DMS79 (cell line): Measurements from ENCODE around the gene DNA2.
"Not testable (repeated sequence)": the region's sequence is repeated elsewhere in the genome, so short reads cannot be mapped to it uniquely, and the experiment has no call there.

Source experiments
- DNase-seq: peaks from one replicate; lab custom pipeline; 2025; lab: John Stamatoyannopoulos, UW

DNA2 gene

GRCh38 chr10:68449698-68450097 is 22.1 kb downstream of the DNA2 start:
- DNase-seq: not testable (repeated sequence)

- no peak for DNase-seq
Measured at GRCh38 chr10:68446179-68446578, 25.6 kb downstream of the DNA2 start.

GRCh38 chr10:68442971-68443370 is 28.8 kb downstream of the DNA2 start:
- DNase-seq: no peak

GRCh38 chr10:68440898-68441297 is 30.9 kb downstream of the DNA2 start:
- DNase-seq: no peak

GRCh38 chr10:68435803-68436202 is 36.0 kb downstream of the DNA2 start:
- no peak for DNase-seq

- no peak for DNase-seq
Measured at GRCh38 chr10:68434657-68435056, 37.1 kb downstream of the DNA2 start.

- no peak for DNase-seq
Measured at GRCh38 chr10:68428396-68429104, 43.2 kb downstream of the DNA2 start.

GRCh38 chr10:68424454-68425014 is 47.2 kb downstream of the DNA2 start:
- DNase-seq: no peak

GRCh38 chr10:68423522-68423921 is 48.3 kb downstream of the DNA2 start:
- DNase-seq: no peak

GRCh38 chr10:68419376-68419775 is 52.4 kb downstream of the DNA2 start:
- no peak for DNase-seq

- no peak for DNase-seq
Measured at GRCh38 chr10:68408898-68409518, 62.8 kb downstream of the DNA2 start.

- DNase-seq: peak; percentile 27
Measured at GRCh38 chr10:68406815-68407548, 64.8 kb downstream of the DNA2 start, which contains the start of gene RUFY2. TSS of gene RUFY2 (minus strand) at chr10:68407277. CDS start at chr10:68407189, 88 bp downstream.

- DNase-seq: no peak
Measured at GRCh38 chr10:68406111-68406814, 65.5 kb downstream of the DNA2 start.

- no peak for DNase-seq
Measured at GRCh38 chr10:68403701-68404100, 68.1 kb downstream of the DNA2 start.

- no peak for DNase-seq
Measured at GRCh38 chr10:68402276-68402675, 69.5 kb downstream of the DNA2 start.

GRCh38 chr10:68397005-68397404 is 74.8 kb downstream of the DNA2 start:
- DNase-seq: no peak

GRCh38 chr10:68385740-68386139 is 86.0 kb downstream of the DNA2 start:
- no peak for DNase-seq

- DNase-seq: no peak
Measured at GRCh38 chr10:68371604-68372003, 100.2 kb downstream of the DNA2 start.

- DNase-seq: no peak
Measured at GRCh38 chr10:68367121-68367520, 104.7 kb downstream of the DNA2 start.

- no peak for DNase-seq
Measured at GRCh38 chr10:68366600-68366999, 105.2 kb downstream of the DNA2 start.

- DNase-seq: no peak
Measured at GRCh38 chr10:68365611-68366010, 106.2 kb downstream of the DNA2 start.
